ENCODE measurements around the gene FCAMR.

- TF ChIP-seq, protein P1, sequence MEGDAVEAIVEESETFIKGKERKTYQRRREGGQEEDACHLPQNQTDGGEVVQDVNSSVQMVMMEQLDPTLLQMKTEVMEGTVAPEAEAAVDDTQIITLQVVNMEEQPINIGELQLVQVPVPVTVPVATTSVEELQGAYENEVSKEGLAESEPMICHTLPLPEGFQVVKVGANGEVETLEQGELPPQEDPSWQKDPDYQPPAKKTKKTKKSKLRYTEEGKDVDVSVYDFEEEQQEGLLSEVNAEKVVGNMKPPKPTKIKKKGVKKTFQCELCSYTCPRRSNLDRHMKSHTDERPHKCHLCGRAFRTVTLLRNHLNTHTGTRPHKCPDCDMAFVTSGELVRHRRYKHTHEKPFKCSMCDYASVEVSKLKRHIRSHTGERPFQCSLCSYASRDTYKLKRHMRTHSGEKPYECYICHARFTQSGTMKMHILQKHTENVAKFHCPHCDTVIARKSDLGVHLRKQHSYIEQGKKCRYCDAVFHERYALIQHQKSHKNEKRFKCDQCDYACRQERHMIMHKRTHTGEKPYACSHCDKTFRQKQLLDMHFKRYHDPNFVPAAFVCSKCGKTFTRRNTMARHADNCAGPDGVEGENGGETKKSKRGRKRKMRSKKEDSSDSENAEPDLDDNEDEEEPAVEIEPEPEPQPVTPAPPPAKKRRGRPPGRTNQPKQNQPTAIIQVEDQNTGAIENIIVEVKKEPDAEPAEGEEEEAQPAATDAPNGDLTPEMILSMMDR (IDR thresholded peaks at IDR 0.05) = no peak
- TF ChIP-seq POLR2A (IDR thresholded peaks at IDR 0.05) = no peak
Observed at GRCh38 chr1:206986885-206987284, 16.6 kb upstream of the FCAMR start.

Data from uterus (tissue), 2 donors.